GM18526 (cell line): ENCODE measurements around the gene COA1.
A peak's percentile ranks its signal among the peaks of the same experiment; 100 is the strongest.

ENCODE experiments used
- POLR2A ChIP-seq: IDR thresholded peaks from 3 replicates; pipeline ENCODE4 v1.6.1; 2011; ENCODE audit not compliant: insufficient read length; ENCODE audit errors: extremely low read depth

Gene COA1

DNA sequence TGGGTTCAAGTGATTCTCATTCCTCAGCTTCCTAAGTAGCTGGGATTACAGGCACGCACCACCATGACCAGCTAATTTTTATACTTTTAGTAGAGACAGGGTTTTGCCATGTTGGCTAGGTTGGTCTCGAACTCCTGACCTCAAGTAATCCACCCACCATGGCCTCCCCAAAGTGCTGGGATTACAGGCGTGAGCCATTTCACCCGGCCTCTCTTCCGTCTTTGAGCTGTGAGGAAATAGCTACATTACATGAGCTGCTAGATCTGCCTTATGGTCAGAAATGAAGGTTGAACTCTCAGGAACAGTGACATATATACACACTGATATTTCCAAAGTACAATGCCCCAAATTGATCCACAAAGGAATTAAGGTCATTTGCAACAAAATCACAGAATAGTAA lies 31.5 kb upstream of the COA1 start:
- no peak for TF ChIP-seq POLR2A

DNA sequence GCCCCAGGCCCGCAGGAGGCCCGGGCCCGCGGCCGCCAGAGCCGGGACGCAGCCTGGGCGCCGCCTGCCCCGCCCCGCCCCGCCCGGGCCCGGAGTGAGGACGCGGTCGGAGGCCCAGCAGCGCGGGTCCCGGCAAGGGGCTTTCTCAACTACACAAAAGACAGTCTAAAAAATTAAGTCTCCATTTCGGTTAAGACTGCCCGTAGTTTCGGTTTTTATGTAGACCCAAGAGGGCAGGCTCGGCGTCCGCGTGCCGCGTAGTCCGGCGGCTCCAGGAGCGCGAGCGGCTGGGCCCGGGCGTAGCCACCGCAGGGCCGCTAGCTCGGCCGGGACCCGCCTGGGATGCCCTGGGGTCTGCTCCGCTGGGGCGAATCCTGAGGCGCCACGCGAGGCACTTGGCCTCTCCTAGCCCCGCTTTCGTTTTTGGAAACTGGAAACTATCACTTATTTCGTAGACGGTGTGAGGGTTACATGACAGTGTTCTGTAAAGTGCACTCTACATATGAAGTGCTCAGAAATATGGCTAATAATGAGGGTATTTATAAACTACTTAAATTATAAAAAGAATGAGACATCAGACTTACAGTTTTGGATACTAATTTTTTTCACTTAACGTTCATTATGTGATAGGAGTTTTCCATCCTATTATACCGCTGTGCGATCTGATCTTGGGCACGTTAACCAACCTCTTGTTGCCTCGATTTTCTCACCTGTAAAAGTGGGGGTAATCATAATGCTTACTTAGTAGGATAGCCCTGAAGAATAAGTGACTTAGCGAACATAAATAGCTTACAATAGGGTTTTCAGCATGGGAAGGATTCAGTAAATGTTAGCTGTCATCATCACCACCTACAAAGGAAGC lies 29.7 kb upstream of the COA1 start:
- TF ChIP-seq POLR2A = no peak

DNA sequence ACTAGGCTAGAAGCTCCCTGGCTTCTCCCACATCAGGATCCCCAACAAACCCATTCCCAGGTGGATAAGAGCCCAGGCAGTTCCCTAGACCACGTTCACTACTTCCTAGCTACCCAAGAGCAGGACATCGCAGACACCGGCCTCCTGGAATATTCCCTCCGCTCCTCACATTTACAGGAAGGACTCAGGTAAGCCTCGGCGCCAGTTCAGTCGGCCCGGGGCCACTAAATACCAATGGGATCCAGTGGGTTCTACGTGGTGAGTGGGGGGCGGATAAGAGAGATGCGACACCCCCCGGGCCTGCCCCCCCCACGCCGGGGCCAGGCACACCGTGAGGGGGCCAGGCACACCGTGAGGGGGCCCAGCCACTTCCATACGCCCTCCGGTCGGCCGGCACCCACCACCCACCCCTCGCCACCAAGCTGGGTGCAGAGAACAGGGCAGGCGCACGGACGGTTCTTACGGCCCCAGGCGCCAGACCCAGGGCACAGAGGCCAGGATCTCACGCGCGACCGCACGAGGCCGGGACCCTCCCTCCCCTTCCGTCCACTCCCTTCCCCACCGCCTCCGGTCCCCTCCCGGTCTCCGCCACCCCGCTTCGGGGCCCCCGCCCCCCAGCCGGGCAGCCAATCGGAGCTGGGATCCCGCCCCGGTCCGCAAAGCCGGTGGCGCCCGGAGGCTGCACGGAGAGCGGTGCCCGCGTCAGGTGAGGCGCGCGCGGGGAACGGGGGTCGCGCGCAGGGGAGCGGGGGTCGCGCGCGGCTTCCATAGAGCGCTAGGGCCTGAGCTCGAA lies 28.9 kb upstream of the COA1 start, which contains the start of gene BLVRA:
BLVRA (plus strand) TSS at position 652 of the 793 bp plus-strand sequence. CDS start 12,479 bp downstream, outside the sequence.
- TF ChIP-seq POLR2A = peak; percentile 55

DNA sequence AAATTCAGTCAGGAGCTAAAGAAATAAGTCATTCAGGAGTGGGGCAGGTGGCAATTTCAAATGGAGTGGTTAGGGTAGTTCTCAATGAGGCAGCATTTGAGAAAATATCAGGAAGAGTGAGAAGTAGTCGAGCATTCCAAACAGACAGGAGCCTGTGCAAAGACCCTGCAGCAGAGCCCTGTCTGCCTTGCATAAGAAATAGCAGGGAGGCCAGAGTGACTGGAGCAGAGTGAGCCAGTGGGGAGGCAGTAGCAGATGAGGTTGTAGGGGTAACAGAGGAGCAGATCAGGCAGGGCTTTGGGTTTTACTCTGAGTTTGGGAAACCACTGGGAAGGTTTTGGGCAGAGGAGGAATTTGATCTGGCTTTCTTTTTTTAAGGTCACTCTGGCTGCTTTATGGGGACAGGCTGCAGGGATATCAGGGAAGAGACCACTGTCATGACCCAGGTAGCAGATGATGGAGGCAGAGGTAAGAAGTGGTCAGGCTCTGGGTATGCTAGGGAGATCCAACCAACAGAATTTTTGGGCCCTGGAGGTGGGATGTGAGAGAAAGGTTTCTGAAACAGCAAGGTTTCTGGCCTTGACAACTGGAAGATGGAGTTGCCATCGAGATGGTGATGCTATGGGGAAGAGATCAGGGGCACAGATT lies 27.9 kb upstream of the COA1 start:
- TF ChIP-seq POLR2A = no peak

DNA sequence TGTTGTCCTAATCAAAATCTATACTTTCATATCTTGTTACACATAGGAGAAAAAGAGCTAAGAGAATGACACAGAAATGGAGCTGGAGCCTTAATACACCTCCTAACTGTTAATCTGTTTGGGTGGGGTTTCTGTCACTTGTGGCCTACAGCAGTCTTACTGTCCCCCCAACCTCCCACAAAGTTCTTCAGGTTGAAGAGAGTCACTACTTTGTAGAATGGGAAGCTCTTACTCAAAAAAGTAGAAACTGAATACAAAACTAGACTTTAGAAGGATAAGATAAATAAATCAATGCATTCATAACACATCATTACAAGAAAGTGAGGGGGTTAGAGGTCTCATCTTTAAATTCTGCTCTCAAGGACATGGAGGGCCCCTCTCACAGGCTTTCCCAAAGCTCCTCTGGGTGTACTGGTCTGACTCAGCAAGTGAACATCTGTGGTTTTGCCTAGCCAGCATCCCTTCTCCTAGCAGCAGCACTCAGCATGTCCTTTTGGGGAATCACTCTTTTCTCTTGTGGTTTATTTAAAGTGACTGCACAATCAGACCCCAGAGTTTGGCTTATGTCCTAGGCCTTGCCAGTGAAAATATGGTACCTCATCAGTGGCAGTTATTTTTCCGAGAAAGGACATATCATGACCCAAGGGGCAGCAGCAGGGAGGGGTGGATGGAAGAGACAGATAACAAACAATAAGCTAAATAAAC lies 27.2 kb upstream of the COA1 start:
- TF ChIP-seq POLR2A = no peak

DNA sequence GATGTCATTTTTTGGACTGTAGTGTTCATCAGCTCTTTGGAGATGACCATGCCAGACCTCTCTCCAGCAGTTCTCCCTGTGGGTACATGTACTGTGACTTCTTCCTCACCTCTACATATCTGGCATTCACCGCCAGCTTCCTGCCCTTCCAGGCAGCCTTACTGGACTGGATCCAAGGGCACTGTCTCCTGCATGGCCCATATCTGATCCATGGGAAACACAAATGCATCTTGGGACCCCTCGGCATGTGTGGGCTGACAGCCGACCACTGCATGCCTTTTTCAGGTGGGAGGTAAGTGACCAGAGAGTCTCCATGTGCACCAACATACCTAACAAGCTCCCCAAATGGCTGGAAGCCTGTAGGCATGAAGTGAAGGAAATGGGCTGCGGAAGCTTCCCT lies 25.3 kb upstream of the COA1 start:
- TF ChIP-seq POLR2A = no peak

DNA sequence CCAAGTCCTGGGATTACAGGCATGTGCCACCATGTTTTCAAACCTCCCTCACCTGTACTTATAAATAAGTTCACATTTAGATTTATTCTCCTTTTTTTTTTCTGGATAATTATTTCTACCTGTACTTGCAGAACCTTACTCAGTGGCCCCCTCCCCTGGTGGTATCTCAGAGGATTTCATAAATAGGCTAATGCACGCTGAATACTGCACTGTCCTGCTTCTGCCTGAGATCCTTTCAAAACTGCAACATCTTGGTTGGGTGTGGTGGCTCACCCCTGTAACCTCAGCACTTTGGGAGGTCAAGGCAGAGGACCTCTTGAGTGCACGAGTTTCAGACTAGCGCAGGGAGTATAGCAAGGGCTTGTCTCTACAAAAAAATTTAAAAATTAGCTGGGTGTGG lies 24.5 kb upstream of the COA1 start:
- TF ChIP-seq POLR2A = no peak

DNA sequence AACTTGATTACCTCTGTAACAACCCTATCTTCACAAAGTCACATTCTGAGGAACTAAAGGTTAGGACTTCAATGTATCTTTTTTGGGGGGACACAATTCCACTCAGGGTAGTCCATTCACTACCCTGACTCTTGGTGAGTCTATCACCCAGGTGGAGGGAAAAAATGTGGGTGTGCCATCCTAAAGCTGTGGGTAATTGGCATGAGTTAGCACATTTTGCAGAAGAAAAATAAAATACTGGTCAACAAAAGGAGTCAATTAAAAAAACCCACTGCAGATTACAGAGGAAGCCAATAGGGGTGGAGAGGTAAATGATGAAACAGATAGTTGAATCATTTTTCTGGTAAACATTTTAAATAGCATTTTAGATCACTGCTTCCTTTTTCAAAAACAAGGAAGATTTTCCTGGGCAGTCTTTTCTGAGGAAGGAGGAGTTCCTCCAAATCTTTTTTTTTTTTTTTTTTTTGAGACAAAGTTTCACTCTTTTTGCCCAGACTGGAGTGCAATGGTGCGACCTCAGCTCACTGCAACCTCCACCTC lies 24.0 kb upstream of the COA1 start:
- TF ChIP-seq POLR2A = no peak

DNA sequence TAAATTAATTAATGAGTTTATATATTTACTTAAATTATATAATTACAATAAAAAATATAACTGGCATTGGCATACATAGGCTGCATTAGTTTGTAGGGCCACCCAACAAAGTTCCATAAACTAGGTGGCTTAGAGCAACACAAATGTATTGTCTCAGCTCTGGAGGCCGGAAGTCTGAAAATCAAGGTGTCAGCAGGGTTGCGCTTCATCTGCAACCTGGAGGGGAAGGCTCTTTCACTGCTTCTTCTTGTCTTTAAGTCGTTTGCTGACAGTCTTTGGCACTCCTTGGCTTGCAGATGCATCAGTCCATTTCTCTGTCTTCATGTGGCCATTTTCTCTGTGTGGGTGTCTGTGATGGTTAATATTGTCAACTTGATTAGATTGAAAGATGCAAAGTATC lies 23.1 kb upstream of the COA1 start:
- no peak for TF ChIP-seq POLR2A

DNA sequence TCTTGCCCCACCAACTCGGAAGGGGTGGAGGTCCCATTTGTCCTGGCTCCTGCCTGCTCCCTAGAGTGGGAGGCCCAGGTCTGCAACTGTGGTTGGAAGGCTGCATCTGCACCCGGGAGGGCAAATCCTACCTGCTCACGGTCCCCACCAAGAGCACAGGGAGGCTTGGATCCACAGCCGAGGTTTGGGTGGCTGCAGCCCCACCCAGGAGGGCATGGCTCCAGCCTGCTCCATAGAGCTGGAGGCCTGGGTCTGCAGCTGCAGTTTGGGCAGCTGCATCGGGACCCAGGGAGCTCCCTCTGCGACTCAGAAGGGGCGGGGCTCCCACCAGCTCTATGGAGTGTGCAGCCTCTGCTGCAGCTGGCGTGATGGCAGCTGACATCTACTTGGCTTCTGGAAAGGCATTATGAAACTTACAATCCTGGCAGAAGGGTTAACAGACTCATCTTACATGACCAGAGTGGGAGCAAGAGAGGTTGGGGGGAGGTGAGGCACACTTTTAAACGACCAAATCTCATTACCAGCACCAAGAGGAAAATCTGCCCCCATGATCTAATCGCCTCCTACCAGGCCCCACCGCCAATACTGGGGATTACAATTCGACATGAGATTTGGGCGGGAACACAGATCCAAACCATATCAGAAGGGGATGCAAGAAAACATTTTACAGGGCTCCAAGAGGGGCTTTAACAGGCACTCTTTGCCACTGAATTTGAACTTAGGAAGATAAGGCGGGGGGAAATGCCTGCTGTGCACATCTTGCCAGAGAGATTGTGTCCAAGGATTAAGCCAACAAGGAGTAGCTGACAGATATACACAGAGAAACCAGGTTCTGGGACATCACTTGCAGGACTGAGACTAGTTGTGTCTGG lies 20.9 kb upstream of the COA1 start:
- no peak for TF ChIP-seq POLR2A

DNA sequence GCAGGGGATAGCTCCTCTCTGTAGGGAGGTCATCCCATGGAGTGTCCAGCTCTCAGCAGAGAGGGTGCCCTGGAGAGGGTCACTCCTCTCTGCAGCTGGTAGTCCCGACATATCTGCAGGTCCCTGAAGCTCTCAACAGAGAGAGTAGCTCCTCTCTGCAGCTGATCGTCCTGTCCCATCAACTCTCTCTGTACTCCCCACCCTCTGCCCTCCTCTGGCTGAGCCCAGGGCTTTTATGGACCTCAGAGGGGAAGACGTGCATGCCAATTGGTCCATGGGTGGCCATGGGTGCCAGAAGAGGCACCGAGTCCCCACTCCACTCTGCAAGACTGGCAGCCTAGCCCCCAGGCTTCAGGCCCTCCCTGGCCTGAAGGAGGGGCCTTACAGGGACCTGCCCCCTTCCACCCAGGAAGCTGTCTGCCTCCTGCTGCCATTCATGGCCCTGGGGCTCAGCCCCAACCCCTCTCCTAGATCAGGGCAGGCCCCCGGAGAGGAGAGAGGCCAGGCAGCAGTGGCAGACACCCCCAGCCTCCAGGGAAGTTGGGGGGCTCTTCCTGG lies 20.1 kb upstream of the COA1 start:
- no peak for TF ChIP-seq POLR2A

DNA sequence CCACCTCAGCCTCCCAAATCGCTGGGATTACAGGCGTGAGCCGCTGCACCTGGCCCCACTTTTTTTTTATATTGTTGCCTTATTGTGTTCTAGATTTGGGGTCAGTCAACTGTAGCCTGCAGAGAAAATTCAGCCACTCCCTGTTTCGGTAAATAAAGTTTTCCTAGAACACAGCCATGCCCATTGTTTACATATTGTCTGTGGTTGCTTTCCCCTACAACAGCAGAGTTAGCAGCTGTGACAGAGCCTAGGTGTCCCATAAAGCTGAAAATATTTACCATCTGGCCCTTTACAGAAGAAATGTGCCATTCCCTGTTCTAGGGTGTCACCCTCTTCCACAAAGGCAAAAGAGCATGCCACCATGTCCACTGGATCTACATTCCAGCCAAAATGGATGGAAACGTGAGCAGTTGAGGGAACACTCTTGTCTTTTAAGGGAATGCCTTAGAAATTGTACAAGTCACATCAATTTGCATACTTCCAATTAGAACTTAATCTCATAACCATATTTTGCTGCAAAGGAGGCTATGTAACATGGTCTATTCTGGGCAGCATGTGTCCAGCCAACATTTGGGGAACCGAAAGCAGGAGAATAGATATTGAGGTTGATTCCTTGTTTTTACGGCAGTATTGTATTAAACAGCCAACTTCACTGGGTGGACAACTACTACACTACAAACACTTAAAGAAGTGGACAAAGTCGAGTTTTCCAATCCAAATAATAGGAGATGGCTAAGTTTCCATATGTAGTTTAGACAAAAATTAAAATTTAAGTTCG lies 18.2 kb upstream of the COA1 start:
- no peak for TF ChIP-seq POLR2A

DNA sequence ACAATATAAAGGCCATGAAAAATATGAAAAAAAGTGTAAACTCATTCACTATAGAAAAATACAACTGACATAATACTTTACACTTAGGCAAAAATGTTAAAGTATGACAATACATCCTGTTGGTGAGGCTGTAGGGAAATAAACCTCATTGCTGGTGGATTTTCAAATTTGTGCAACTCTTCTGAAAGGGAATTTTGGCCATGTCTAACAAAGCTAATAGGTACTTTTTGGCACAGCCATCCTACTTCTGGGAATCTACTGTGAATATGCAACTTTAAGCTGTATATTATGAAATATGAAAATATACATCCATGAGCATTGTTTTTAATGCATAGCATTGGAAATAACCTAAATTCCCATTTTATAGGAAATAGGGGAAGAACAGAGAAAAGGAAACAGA lies 13.4 kb upstream of the COA1 start:
- no peak for TF ChIP-seq POLR2A
